Peyer's patch (tissue), 4 donors: ENCODE results near the gene ARHGAP19. TPM values are rescaled to one million over a fixed set of nuclear protein-coding genes. Genes with fewer than 3 reads are reported as not detected.

Experiments used
- DNase-seq, 3 donors: peaks; one replicate each; pipeline ENCODE4 v3.0.0-alpha.2; 2017 to 2019
- H3K27ac ChIP-seq, 4 donors: fragments of 200-600 bp; sonication (generic); one replicate each; pipeline ENCODE4 v1.5.1; 2016 to 2019
- H3K27me3 ChIP-seq, 2 donors: fragments of 200-600 bp; sonication (generic); one replicate each; pipeline ENCODE4 v1.5.1; 2019
- H3K36me3 ChIP-seq, 3 donors: fragments of 200-600 bp; sonication (generic); one replicate each; pipeline ENCODE4 v1.5.1; 2016 to 2019
- H3K4me1 ChIP-seq, 4 donors: fragments of 200-600 bp; sonication (generic); one replicate each; pipeline ENCODE4 v1.5.1; 2016 to 2019
- H3K4me3 ChIP-seq, 4 donors: fragments of 200-600 bp; sonication (generic); 1 replicate in 3 of 4; 2 replicates in 1 of 4; pipeline ENCODE4 v1.5.1; 2016 to 2019; ENCODE audit warnings: mild to moderate bottlenecking in 1 of 4
- H3K9me3 ChIP-seq, 4 donors: fragments of 200-600 bp; sonication (generic); one replicate each; pipeline ENCODE4 v1.5.1; 2016 to 2019; ENCODE audit warnings: mild to moderate bottlenecking in 1 of 4
- CTCF ChIP-seq, 6 experiments: fragments of 450-650 bp in 4 of 6; fragments of 200-600 bp in 2 of 6; sonication (generic) in 1 of 6; IDR thresholded peaks; one replicate each; pipeline ENCODE4 v1.5.1; 2017 to 2019; ENCODE audit warnings: antibody characterized with exemption in 6 of 6, mild to moderate bottlenecking in 3 of 6, moderate library complexity in 1 of 6
- POLR2A ChIP-seq, 2 donors: fragments of 450-650 bp; IDR thresholded peaks; one replicate each; pipeline ENCODE4 v1.5.1; 2017; ENCODE audit warnings: antibody characterized with exemption in 2 of 2, mild to moderate bottlenecking in 2 of 2, moderate library complexity in 2 of 2
- total RNA-seq, 4 donors: library from RNA; depleted of rRNA; stranded (reverse); fragments of >200 nt; gene quantifications; one replicate each; pipeline ENCODE4 v1.1.0, GENCODE V29; 2016

The ARHGAP19 gene
- total RNA-seq, 4 donors from 2014 or later = 4.9 to 28.9 (median 7.3) TPM

DNA sequence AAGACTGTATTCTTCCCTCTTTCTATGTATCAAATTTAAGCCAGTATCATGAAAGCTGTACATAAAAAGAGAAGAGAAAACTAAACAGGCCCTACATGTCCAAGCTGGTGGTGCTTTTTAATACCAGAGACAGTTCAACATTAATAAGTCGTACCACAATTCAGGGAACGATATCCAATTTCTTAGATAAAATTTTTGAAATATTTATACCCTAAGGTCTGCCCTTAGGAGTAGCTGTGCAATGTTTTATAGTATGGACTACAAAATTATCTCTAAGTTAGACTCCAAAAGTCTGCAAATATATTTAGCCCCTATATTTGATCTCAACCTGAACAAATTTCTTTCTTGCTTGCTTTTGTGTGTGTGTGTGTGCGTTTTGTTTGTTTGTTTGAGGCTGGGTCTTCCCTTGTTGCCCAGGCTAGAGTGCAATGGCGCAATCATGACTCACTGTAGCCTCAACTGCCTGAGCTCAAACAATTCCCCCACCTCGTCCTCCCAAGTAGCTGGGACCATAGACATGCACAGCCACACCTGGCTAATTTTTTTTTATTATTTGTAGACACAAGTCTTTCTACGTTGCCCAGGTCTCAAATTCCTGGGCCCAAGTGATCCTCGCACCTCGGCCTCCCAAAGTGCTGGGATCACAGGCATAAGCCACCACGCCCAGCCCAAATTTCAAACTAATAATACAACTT, 13.2 kb downstream of the ARHGAP19 start:
- Histone ChIP-seq H3K4me3 (no peak overlapping the region), H3K27ac (peak overlapping the region in 1 of 4 donors; percentile 16), H3K9me3 (no peaks in the 10 kb centered on the region), H3K27me3 (no peaks in the 10 kb centered on the region), H3K4me1 (peaks cover 0 to 15% (median 0%) of the 10 kb centered on the region in 4 donors), H3K36me3 (no peaks in the 10 kb centered on the region)
- DNase-seq = no peak
- TF ChIP-seq POLR2A (IDR thresholded peaks at IDR 0.05) (no peak), CTCF (IDR thresholded peaks at IDR 0.05) (no peak)

DNA sequence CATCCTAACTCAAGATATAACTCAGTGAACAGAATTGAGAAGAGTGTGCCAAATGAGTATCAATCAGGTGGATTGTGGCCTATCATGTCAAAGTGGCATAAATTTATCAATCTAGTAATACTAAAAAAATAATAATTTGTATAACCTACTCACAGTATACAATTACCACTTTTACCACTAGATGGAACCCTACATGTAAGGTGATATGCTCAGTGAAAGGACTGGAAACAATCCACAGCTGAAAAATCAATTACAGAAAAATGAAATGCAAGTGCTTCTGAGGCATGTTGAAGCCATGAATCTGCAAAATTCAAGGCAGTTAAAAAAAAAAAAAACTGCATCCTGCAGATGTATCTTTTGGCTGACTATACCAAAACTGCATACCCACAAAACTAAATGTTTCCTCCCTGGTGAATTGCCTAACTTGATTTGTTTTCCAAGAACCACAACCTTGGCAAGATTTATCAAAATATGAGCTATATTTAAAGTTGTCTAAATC, 13.9 kb downstream of the ARHGAP19 start:
- no peak for DNase-seq
- Histone ChIP-seq H3K4me3 (no peak overlapping the region), H3K27ac (no peak overlapping the region), H3K9me3 (no peaks in the 10 kb centered on the region), H3K36me3 (no peaks in the 10 kb centered on the region), H3K27me3 (no peaks in the 10 kb centered on the region), H3K4me1 (peaks cover 0 to 15% (median 0%) of the 10 kb centered on the region in 4 donors)
- TF ChIP-seq POLR2A (IDR thresholded peaks at IDR 0.05) = no peak
- TF ChIP-seq CTCF (IDR thresholded peaks at IDR 0.05) = peak; percentile 37 to 80 (median 72)

- DNase-seq = no peak
- Histone ChIP-seq H3K27ac (no peak overlapping the region), H3K4me3 (no peak overlapping the region)
Observed at GRCh38 chr10:97277551-97277950, 14.9 kb downstream of the ARHGAP19 start.

GRCh38 chr10:97274828-97275227, 17.6 kb downstream of the ARHGAP19 start:
- Histone ChIP-seq H3K9me3 (no peaks in the 10 kb centered on the region), H3K4me1 (peaks cover 0 to 15% (median 0%) of the 10 kb centered on the region in 4 donors), H3K27me3 (no peaks in the 10 kb centered on the region), H3K4me3 (no peak overlapping the region), H3K27ac (no peak overlapping the region), H3K36me3 (no peaks in the 10 kb centered on the region)
- no peak for DNase-seq
- TF ChIP-seq CTCF (IDR thresholded peaks at IDR 0.05) (no peak), POLR2A (IDR thresholded peaks at IDR 0.05) (no peak)

More at GRCh38 chr10:97277551-97277950, 14.9 kb downstream of the ARHGAP19 start:
- TF ChIP-seq POLR2A (IDR thresholded peaks at IDR 0.05) (no peak), CTCF (IDR thresholded peaks at IDR 0.05) (no peak)
- Histone ChIP-seq H3K9me3 (no peaks in the 10 kb centered on the region), H3K36me3 (no peaks in the 10 kb centered on the region), H3K4me1 (peaks cover 0 to 15% (median 0%) of the 10 kb centered on the region in 4 donors), H3K27me3 (no peaks in the 10 kb centered on the region)

DNA sequence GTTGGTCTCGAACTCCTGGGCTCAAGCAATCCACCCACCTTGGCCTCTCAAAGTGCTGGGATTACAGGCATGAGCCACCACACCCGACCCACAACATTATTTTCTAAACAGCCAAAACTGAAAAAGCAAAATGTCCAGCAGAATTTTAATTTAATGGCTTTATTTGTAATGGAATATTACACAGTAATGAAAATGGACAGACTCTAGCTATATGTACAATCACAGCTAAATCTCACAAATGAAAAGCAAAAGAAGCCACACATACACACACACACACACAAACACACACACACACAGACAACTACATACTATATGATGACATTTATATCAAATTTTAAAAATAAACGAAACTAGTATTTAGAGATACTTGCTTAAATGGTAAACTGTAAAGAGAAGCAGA, 18.7 kb downstream of the ARHGAP19 start:
- no peak for TF ChIP-seq CTCF (IDR thresholded peaks at IDR 0.05)
- TF ChIP-seq POLR2A (IDR thresholded peaks at IDR 0.05) = no peak
- Histone ChIP-seq H3K36me3 (no peaks in the 10 kb centered on the region), H3K4me3 (no peak overlapping the region), H3K27ac (no peak overlapping the region), H3K4me1 (peaks cover 0 to 8% (median 0%) of the 10 kb centered on the region in 4 donors), H3K9me3 (no peaks in the 10 kb centered on the region), H3K27me3 (no peaks in the 10 kb centered on the region)
- DNase-seq = no peak
